NT2/D1 (cell line): ENCODE measurements around the gene SLC49A3.

Source experiments
- SUZ12 ChIP-seq: IDR thresholded peaks from 2 replicates; pipeline ENCODE4 v1.6.1; 2011; ENCODE audit not compliant: insufficient read length, insufficient read depth; ENCODE audit errors: extremely low read depth
- ZNF274 ChIP-seq: IDR thresholded peaks from 2 replicates; pipeline ENCODE4 v1.6.1; 2011; ENCODE audit warnings: mild to moderate bottlenecking, low read depth, low read length

- TF ChIP-seq ZNF274 (no peak), SUZ12 (no peak)
Measured at GRCh38 chr4:653831-654502, 35.0 kb downstream of the SLC49A3 start.
